Stimulated activated CD4-positive, alpha-beta T cell treated with anti-CD3 and anti-CD28 coated beads, Interleukin-15, amount 100 ng/mL, for 24 hours (primary cell): ENCODE measurements around the gene ZYG11B.
"Not testable (repeated sequence)": the region's sequence is repeated elsewhere in the genome, so short reads cannot be mapped to it uniquely, and the experiment has no call there.

Source experiments
- DNase-seq: peaks from one replicate; pipeline ENCODE4 v3.0.0-alpha.2; 2020

Gene ZYG11B

DNA sequence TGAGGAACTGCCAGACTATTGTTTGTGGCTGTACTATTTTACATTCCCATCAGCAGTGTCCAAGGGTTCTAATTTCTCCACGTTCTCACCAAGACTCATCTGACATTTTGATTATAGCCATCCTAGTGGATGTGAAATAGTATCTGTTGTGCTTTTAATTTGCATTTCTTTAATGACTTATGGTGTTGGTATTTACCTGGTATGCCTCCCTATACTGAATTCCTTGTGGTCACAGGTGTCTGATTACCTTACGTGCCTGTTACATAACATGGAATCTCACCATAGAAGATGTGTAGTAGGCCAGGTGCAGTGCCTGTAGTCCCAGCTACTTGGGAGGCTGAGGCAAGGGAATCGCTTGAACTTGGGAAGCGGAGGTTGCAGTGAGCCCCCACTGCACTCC lies 129.8 kb downstream of the ZYG11B start:
- no peak for DNase-seq

DNA sequence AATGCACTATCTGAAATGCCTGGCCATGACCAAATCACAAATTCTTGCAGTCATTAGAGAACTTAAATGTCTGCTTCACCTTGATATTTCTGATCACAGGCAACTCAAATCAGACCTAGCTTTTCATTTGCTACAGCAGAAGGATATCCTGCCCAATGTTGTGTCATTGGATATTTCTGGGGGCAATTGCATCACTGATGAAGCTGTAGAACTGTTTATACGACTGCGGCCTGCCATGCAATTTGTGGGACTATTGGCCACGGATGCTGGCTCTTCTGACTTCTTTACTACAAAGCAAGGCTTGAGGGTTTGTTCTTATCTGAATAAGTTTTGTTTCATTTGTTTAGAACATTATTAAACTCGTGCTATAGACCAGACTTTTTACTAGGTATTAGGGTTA lies 131.2 kb downstream of the ZYG11B start:
- DNase-seq, result no peak

DNA sequence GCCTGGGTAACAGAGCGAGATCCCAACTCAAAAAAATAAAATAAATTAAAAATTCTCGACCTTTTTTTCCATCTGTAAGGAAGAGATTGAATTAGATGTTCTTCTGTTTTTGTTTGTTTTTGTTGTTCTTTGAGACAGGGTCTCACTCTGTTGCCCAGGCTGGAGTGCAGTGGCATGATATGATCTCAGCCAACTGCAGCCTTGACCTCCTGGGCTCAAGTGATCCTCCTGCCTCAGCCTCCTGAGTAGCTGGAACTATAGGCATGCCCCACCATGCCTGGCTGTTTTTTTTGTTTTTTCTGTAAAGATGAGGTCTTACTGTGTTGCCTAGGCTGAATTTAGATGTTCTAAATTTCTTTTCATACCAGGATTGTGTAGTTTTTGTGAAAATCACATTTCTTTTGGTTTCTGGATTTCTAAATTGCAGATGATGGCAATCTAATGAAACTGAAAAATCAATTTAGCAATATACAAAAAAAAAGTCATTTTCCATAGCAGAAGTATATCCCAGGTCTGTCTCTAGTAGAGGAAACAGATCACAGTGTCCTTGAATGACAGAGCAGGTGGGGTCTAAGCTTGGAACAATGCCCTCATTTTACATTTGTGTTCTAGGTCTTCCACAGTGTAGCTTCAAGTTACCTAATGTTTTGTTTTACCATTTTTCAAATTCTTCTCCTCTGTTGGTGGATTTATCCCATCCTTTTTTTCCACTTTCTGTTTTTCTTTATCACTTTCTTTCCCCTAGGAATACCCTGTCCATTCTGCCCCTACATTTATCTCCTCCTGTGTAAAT lies 136.6 kb downstream of the ZYG11B start:
- no peak for DNase-seq

DNA sequence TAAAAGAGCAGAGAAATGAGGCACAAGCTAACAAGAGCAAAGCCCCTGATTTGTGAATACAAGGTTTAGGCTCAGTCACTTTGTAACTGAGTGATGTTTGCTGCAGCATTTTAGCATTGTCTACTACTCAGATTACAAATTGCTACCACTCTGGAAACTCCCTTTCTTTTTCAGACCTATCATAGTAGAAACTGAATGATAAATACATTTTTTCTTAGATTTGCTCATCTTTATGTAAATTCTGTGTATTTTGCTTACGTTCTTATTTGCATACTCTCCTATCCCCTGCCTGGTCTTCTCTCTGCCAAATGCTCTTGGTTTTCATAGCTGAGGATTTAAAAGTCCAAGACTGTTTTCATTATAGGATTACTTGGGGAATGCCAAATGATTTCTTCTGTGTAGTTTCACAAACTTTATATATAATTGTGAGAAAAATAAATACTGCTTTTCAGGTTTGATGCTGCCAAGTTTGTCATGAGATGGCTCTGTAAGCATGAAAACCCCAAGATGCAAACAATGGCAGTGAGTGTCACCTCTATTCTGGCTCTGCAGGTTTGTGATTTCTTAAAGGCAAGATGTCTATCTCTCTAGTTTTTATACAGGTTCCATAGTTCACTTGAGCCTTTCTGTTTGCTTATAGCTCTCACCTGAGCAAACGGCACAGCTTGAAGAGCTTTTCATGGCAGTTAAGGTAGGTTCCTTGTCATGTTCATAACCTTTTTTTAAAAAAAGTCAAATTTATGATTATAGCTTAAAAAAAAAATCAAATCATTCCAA lies 141.0 kb downstream of the ZYG11B start:
- no peak for DNase-seq

DNA sequence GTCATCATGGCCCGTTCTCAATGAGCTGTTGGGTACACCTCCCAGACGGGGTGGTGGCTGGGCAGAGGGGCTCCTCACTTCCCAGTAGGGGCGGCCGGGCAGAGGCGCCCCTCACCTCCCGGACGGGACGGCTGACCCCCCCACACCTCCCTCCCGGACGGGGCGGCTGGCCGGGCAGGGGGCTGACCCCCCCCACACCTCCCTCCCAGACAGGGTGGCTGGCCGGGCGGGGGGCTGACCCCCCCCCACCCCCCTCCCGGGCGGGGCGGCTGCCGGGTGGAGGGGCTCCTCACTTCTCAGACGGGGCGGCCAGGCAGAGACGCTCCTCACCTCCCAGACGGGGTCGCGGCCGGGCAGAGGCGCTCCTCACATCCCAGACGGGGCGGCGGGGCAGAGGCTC lies 143.5 kb downstream of the ZYG11B start:
- not testable (repeated sequence) for DNase-seq

DNA sequence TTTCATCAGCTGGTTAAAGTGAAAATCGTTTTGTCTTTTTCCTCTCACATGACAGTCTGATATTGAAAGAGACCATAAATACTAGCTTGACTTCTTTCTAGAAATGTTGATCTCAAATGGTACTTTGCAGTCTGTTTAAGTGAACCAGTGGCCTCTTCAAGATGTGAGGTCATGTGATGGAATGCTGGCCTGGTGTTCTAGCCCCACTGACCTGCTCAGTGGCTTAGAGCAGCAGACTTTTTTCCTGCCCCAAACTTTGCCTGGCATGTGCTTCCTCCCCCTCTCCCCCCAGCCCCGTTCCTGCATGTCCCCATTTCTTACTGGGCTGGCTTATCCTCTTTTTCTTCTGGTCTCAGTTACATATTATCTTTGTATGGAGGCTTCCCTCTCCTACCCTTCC lies 150.6 kb downstream of the ZYG11B start:
- DNase-seq, result no peak
